Measurements from ENCODE around the gene ADIPOR2. TPM values are rescaled to one million over a fixed set of nuclear protein-coding genes. Genes with fewer than 3 reads are reported as not detected.

The ADIPOR2 gene
- total RNA-seq, 1 experiment from 2014 or later = 45.3 TPM

GRCh38 chr12:1782215-1782614, 91.3 kb downstream of the ADIPOR2 start:
- H3K4me3 Mint-ChIP-seq = no peak overlapping the region
- no peak overlapping the region for H2BK12ac ChIP-seq (ENCODE audit: insufficient read length, low read depth, low read length)
- H3K14ac ChIP-seq (ENCODE audit: insufficient read depth, low read length) = no peak overlapping the region
- H3K4me2 ChIP-seq (ENCODE audit: insufficient read depth, insufficient read length, low read length) = no peak overlapping the region
- H3K9ac ChIP-seq (ENCODE audit: extremely low read depth, insufficient read length, low read length) = no peak overlapping the region
- H2BK5ac ChIP-seq (ENCODE audit: insufficient read length, low read length) = no peak overlapping the region
- no peak overlapping the region for H4K5ac ChIP-seq (ENCODE audit: insufficient read length, low read depth, low read length)
- no peak overlapping the region for H2AFZ ChIP-seq (ENCODE audit: low read length)
- no peaks in the 10 kb centered on the region for H4K20me1 ChIP-seq (ENCODE audit: control insufficient read depth, insufficient read depth, insufficient read length)
- H3K23me2 ChIP-seq (ENCODE audit: insufficient read length, low read depth, low read length, poor library complexity, severe bottlenecking) = no peaks in the 10 kb centered on the region
- H4K8ac ChIP-seq (replicated peaks; ENCODE audit: insufficient read length, low read depth, low read length) = no peak overlapping the region
- H3K27me3 Mint-ChIP-seq (ENCODE audit: low read depth) = no peaks in the 10 kb centered on the region
- no peak overlapping the region for H3K18ac ChIP-seq (ENCODE audit: insufficient read length, low read depth, low read length)
- no peaks in the 10 kb centered on the region; a peak in 1 of 4 replicates for H3K4me1 Mint-ChIP-seq
- H3K27me3 ChIP-seq (ENCODE audit: insufficient read depth, low read length) = no peaks in the 10 kb centered on the region
- no peak overlapping the region for H4K91ac ChIP-seq (ENCODE audit: insufficient read length, low read depth, low read length)
- TF ChIP-seq, protein P1, sequence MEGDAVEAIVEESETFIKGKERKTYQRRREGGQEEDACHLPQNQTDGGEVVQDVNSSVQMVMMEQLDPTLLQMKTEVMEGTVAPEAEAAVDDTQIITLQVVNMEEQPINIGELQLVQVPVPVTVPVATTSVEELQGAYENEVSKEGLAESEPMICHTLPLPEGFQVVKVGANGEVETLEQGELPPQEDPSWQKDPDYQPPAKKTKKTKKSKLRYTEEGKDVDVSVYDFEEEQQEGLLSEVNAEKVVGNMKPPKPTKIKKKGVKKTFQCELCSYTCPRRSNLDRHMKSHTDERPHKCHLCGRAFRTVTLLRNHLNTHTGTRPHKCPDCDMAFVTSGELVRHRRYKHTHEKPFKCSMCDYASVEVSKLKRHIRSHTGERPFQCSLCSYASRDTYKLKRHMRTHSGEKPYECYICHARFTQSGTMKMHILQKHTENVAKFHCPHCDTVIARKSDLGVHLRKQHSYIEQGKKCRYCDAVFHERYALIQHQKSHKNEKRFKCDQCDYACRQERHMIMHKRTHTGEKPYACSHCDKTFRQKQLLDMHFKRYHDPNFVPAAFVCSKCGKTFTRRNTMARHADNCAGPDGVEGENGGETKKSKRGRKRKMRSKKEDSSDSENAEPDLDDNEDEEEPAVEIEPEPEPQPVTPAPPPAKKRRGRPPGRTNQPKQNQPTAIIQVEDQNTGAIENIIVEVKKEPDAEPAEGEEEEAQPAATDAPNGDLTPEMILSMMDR (conservative IDR thresholded peaks at IDR 0.05) = no peak
- H2BK15ac ChIP-seq (ENCODE audit: low read depth, low read length) = no peak overlapping the region
- no peaks in the 10 kb centered on the region; the same call in 1 of the 2 replicates for H3K4me1 ChIP-seq (ENCODE audit: insufficient read depth, low read length)
- no CpG with 5 or more reads among the region's 2 CpGs for WGBS (ENCODE audit: extremely low coverage, insufficient read length, low lambda C conversion rate)
- no peak overlapping the region for H3T11ph ChIP-seq (ENCODE audit: low read length)
- H3K79me2 ChIP-seq (ENCODE audit: insufficient read depth, low read length) = 0 out of 2 replicates have a peak, but pooled peaks cover 3% of the 10 kb centered on the region
- H3K9me3 Mint-ChIP-seq = no peaks in the 10 kb centered on the region
- no peaks in the 10 kb centered on the region for H3K9me3 ChIP-seq (ENCODE audit: control insufficient read depth, low read depth, low read length)
- no peak overlapping the region for H3K4ac ChIP-seq (ENCODE audit: low read depth, low read length)
- H2BK120ac ChIP-seq (ENCODE audit: low read depth, low read length, poor library complexity, severe bottlenecking) = no peak overlapping the region
- H3K27ac ChIP-seq (ENCODE audit: insufficient read length, low read depth, low read length) = no peak overlapping the region
- no peak overlapping the region for H3K56ac ChIP-seq (ENCODE audit: insufficient read length, low read depth, low read length)
- no peak overlapping the region for H2BK20ac ChIP-seq (ENCODE audit: low read depth, low read length, poor library complexity, severe bottlenecking)
- no peak overlapping the region for H2AK5ac ChIP-seq (ENCODE audit: insufficient read length, low read length)
- no peak overlapping the region for H3K23ac ChIP-seq (ENCODE audit: insufficient read length, low read depth, low read length)
- H3K36me3 Mint-ChIP-seq (ENCODE audit: insufficient read depth in 1 of 3, low read depth in 3 of 3) = peaks cover 10 to 46% (median 17%) of the 10 kb centered on the region in 3 experiments; a peak in 6 of 7 replicates
- no peak for DNase-seq
- H3K27ac Mint-ChIP-seq = no peak overlapping the region
- peaks cover 3% of the 10 kb centered on the region for H3K79me1 ChIP-seq (ENCODE audit: insufficient read depth, low read depth, low read length, poor library complexity, severe bottlenecking)
